NB4 (cell line): Measurements from ENCODE around the gene LRP1B.

ENCODE experiments used
- DNase-seq: peaks from one replicate; pipeline ENCODE4 v3.0.0; 2010; ENCODE audit warnings: low read depth
- H3K4me3 ChIP-seq: one replicate; pipeline ENCODE4 v1.5.1; 2011; ENCODE audit warnings: mild to moderate bottlenecking, low read depth, low read length, moderate library complexity
- CTCF ChIP-seq: IDR thresholded peaks from one replicate; pipeline ENCODE4 v1.5.1; 2012; ENCODE audit warnings: low read depth, low read length
- MAX ChIP-seq: IDR thresholded peaks from 2 replicates; pipeline ENCODE4 v1.6.1; 2011; ENCODE audit warnings: low read depth, low read length
- MYC ChIP-seq: IDR thresholded peaks from 2 replicates; pipeline ENCODE4 v1.6.1; 2011; ENCODE audit warnings: low read depth, low read length
- POLR2A ChIP-seq: IDR thresholded peaks from 2 replicates; pipeline ENCODE4 v1.6.1; 2011; ENCODE audit warnings: mild to moderate bottlenecking; ENCODE audit not compliant: insufficient read length; ENCODE audit errors: extremely low read depth

LRP1B gene

GRCh38 chr2:141887363-141887762, 243.5 kb downstream of the LRP1B start:
- no peak for TF ChIP-seq MAX
- TF ChIP-seq POLR2A, result no peak
- no peak for TF ChIP-seq CTCF
- no peak for TF ChIP-seq MYC
- H3K4me3 ChIP-seq, result no peak overlapping the region
- no peak for DNase-seq

- TF ChIP-seq POLR2A, result no peak
- no peak for TF ChIP-seq CTCF
- TF ChIP-seq MAX, result no peak
- no peak for TF ChIP-seq MYC
- H3K4me3 ChIP-seq, result no peak overlapping the region
- no peak for DNase-seq
These were observed 252.8 kb downstream of the LRP1B start for GRCh38 chr2:141878016-141878415.

- no peak overlapping the region for H3K4me3 ChIP-seq
- no peak for TF ChIP-seq MAX
- TF ChIP-seq CTCF, result no peak
- TF ChIP-seq MYC, result no peak
- TF ChIP-seq POLR2A, result no peak
These were observed 258.7 kb downstream of the LRP1B start for GRCh38 chr2:141871913-141872634.

GRCh38 chr2:141869572-141869971, 261.2 kb downstream of the LRP1B start:
- TF ChIP-seq CTCF (no peak), MAX (no peak), POLR2A (no peak), MYC (no peak)
- H3K4me3 ChIP-seq, result no peak overlapping the region
- DNase-seq, result no peak

More at GRCh38 chr2:141871913-141872634, 258.7 kb downstream of the LRP1B start:
- no peak for DNase-seq

GRCh38 chr2:141863964-141864363, 266.9 kb downstream of the LRP1B start:
- H3K4me3 ChIP-seq, result no peak overlapping the region
- no peak for DNase-seq
- no peak for TF ChIP-seq POLR2A
- TF ChIP-seq CTCF, result no peak
- no peak for TF ChIP-seq MYC
- TF ChIP-seq MAX, result no peak
